GM19238 (cell line): ENCODE measurements around the gene TOB1.

Experiments
- DNase-seq: peaks from one replicate; pipeline ENCODE4 v3.0.0; 2011; ENCODE audit warnings: low spot score; ENCODE audit not compliant: insufficient read length

TOB1 gene, protein sequence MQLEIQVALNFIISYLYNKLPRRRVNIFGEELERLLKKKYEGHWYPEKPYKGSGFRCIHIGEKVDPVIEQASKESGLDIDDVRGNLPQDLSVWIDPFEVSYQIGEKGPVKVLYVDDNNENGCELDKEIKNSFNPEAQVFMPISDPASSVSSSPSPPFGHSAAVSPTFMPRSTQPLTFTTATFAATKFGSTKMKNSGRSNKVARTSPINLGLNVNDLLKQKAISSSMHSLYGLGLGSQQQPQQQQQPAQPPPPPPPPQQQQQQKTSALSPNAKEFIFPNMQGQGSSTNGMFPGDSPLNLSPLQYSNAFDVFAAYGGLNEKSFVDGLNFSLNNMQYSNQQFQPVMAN

DNA sequence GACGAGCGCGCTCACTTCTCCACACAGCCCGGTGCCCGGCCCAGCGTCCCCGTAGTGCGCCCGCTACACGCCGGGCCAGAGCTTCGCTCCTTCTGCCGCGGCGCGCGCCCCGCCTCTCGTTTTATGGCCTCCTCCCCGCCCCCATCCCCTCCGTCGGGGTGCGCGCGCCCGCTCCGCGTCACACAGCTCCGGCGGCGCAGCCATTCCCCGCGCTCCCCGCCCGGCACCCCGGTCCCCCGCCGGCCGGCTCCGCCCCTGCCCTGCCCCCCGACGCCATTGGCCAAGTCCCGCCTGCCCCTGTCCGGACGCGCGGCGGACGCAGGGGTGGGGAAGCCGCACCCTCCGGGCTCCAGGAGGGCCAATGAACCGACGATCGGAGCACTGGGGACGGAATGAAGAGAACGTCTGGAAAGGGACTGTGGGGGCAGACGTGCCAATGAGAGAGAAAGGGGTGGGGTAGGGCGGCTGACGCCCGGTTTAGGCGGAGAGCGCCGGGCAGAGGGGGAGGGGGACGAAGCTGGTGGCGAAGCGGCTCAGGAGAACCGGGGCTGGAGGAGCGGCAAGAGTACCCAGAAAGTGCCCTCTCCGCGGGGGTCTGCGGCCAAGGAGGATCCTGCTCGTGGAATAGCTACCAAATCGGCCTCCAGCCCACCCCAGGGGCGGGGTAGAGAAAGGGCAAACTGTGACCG is at the start of gene TOB1:
Gene TOB1, minus strand, starts transcription at position 94 of the 689 bp plus-strand sequence. CDS start 2,337 bp downstream, outside the sequence.
- peak; percentile 89 for DNase-seq

DNA sequence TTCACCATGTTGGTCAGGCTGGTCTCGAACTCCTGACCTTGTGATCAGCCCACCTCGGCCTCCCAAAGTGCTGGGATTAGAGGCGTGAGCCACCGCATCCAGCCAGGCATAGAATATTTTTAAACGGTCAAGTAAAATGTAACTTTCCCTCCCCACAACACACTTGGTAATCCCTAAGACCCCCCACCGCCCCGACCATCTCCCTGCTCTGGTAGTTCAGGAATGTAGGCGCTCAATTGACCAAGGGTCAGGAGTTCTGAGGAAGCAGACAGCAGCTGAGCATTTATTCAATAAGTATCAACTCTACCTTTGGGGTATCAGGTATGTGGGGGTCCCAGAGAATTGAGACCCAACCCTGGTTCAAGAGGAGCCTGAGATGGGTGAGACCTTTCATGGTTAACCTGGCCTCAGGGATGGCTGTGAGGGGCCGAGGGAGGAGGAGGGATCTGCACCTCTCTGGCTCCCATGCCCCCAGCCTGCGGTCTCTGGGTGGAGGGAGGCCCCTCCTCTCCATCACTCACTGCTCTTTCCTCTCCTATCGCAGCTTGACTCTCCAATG is 48.4 kb upstream of the TOB1 start:
- no peak for DNase-seq

DNA sequence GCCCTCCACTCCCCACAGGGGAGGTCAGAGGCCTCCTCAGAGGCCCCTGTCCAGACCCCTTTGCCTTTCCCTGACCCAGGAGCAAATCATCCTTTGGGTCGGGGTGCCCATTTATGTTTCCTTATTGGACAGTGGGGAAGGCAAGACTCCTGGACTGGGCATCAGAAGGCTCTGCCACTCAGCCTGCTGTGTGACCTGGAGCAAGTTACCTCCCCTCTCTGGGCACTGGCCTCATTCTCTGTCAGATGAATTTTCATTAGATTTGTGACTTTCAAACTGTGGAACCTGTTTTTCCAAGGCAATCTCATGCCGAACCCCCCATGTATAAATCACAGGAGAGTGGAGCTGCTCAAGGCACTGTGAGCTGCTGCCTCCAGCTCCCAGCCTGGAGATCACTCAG is 47.0 kb upstream of the TOB1 start:
- no peak for DNase-seq

DNA sequence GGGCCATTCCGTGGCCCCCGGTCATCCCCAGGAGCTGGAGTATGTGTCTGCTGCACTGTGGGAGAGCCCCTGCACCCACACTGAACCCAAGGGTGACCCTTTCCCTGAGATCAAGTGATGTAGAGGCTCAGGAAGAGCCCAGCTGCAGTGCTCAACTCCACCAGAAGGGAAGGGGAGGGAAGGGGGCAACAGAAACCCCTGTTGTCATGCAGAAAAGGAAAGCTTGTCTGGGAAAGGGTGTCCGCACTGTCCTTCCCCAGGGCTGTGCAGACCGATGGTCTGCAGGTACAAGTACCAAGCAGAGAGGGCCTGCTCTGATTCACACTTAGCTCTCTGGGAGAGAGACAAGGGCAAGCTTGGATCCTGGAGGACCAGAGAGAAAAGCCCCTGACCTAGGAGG is 45.7 kb upstream of the TOB1 start:
- DNase-seq, result no peak

DNA sequence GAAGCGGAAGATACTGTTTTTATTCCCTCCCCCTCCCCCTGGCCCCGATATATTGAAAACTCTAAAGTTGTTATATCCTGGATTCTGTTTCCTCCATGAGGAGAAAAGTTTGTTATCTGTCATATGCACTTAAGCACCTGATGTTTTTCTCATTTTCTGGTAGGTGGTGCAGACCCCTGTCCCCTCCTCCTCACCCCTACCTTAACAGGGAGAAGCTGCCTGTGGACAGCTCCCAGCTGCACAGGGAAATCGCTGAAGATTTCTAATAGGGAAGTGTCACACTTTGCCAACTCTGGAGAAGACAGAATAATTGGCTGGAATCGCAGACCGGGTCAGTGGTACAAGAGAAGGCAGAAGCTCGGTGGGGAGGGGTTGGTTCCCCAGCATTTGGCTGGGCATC is 45.3 kb upstream of the TOB1 start:
- no peak for DNase-seq

DNA sequence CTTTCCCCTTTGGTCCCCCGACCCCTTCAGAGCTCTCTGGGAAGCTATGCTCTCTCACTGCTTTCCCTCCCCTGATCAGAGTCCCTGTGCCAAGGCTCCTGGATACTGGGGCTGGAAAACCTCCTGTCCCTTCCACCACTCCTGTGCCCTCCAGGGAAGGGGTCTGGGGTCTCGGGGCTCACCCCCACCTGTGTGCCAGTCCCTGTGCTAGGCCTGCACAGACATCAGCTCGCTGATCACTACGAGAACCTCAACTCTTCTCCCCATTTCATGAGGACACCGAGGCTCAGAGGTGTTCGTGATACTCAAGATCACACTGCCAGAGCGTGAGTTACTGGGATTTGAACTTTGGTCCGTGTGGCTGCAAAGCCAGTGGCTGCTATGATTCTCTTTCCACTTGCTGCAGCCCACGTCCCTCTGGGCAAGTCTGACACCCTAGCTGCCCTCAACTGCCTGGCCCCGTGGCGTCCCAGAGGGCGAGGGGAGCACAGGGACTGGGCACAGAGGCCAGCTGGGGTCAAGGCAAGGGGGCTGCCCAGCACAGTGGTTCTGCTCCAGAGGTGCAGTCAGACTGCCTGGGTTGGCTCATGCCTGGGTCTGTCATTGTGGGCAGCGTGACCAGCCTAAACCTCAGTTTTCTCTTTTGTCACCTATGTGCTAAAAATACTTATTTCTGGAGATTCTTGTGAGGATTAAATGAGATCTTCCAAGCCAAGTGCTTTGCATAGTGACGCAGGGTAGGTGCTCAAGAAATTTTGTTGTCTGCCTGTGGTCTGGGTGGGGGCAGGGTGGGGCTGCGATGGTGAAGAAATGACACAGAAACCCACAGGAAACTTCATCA is 43.8 kb upstream of the TOB1 start:
- no peak for DNase-seq

DNA sequence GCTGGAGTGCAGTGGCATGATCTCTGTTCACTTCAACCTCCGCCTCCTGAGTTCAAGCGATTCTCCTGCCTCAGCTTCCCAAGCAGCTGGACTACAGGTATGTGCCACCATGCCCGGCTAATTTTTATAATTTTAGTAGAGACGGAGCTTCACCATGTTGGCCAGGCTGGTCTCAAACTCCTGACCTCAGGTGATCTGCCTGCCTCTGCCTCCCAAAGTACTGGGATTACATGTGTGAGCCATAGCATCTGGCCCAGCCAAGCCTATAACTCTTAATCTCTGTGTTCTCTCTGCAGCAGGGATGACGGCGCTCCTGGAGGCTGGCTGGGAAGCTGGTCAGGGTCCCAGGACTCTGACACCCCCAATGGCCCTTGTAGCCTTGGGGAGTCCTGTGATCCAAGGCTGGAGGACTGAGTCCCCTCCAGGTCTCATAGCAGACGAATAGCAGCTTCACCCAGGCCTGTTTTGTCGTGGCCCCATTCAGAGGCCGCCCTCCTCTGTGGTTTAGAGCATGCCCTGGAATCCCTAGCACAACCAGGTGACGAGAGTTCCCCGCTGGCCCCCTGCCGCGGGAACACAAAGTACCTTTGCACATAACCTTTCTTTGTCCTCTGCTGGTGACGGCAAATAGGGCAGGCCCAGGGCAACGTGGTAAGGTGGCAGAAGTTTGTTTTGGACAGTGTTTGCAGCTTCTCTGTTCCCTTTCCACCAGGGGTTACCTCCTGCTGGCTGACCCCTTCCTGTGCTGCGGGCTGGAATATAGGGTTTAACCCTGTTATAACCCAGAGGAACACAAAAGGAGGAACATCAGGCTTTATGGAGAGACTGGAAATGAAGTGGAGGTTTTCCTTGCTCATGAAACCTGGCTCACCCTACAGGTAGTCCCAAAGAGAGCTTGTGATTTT is 43.0 kb upstream of the TOB1 start:
- DNase-seq, result no peak

DNA sequence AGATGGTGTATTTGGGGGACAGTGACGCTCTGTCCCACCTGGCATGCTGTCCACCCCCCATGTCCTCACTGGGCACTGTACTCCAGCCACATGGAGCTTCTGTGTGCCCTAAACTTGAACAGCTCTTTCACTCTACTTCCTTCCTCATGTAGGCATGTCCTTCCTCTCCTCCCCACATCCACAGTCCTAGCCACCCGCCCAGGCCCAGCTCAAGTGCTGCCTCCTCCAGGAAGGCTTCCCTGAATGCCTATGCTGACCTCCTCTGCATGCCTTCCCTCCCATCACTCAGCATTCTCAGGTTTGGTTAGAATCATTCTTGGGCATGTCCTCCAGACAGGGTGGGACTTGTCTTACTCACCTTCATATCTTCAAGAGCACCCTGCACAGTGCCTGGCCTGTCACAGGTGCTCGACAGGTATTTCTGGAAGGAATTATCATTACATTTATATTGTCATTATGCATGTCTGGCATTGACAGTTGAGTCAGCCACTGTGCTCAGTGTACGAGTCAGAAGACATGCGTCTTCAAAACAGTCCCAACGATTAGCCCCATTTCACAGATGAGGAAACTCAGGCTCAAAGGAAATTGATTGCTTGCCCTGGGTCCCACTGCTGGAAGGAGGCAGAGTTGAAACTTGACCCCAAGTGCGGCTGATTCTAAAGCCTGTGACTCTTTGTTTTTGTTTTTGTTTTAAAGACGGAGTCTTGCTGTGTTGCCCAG is 42.1 kb upstream of the TOB1 start:
- DNase-seq, result no peak

DNA sequence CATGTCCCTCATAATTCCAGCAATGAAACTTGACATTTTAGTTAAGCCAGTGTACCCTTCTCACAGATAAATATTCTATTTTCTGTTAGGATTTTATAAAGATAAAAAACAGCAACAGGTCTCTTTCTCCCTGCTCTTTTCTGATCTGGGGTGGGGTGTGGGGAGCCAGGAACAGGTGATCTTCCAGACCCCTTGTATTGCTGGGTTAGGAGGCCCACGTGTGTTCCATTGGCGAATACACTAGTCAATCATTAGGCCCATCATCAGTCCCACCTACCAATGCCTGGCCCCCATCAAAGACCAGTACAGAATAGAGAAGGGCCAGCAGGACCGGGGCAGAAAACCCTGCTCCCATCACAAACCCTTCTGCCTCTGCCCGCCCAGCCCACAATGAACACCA is 40.3 kb upstream of the TOB1 start:
- no peak for DNase-seq

DNA sequence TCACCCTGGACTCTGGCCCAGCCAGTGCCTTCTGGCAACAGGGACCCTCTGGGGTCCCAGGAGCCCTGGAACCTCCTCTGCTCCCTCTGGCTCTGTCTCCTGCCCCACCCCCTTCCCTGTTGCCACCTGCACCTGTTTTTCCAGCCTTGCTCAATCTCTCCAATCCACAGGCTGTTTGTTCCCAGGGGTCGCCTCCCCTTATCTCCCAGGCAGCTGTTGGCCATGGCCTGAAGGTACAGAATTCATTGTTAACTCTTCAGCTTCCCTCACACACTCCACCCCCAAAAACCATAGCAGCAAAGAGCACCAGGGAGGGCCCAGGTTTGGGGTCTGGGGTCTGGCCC is 39.3 kb upstream of the TOB1 start:
- no peak for DNase-seq

DNA sequence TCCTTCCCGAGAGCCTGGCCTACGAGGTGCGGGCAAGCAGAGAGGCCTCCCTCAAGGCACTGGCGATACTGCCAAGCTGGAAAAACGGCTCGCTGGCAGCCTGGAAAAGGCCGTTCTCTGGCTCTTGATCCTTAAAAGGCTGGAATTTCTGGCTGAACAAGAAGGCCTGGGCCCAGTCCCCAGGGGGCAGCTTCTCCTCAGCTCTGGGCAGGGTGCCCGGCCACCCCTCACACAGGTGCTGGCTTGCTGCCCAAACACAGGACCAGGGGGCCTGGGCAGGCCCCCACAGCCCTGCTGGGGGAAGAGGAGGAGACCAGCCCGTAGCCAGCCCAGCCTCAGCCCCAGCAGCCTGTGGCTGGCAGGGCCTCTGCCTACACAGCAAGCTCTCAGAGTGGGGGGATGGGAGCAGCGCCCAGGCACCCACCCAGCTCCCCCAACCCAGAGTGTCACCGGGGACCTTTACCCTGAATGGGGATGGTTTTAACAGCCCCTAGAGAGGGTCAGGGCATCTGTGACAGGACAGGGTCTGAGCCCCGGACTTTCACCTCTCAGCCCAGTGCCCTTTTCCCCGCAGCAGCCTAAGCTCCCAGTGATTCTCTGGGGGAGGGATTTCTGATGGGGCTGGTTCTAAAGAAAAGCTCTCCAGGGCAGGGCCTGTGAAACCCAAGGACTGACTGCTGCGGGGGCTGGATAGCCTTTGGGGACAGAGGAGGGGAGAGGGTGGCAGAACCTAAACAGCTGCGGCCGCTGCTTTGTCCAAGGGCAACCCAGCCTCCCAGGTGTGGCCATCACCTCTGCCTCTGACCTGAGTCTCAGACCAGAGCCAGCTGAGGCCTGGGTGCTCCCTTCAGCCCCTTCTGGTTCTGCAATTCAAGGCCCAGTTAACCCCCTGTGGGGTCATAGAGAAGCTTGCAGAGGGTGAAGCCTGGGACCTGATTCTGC is 38.6 kb upstream of the TOB1 start:
- no peak for DNase-seq

DNA sequence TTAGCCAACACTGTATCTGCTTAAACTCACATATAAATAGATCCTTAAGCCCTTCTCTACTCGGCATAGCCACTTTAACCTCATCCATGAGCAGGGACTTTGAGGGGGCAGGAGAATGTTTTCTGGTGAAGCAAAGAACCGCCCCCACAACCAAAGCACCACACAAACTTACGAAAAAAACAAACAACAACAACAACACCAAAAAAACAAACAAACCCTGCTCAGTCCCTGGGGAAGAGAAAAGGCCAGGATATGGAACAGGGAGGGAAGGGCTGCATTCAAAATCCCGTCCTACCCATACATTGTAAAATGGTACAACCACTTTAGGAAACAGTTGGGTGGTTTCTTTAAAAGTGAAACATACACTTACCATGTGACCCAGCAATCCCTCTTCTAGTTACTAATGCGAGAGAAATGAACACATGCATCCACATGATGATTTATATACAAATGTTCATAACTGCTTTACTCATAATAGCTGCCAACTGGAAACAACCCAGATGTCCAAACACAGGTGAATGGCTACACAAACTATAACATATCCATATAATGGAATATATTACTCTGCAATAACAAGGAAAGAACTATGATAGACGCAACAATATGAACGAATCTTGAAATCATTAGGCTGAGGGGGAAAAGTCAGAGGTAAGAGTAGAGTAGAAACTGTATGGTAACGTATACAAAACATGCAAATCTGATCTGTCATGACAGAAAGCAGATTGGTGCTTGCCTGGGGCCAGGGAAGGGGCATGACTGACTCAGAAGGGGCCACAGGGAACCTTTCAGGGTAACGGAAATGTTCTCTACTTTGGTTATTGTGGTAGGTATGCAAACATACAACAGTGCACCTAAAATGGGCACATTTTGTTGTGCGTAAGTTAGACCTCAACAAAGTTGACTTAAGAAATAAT is 37.7 kb upstream of the TOB1 start:
- DNase-seq, result no peak

DNA sequence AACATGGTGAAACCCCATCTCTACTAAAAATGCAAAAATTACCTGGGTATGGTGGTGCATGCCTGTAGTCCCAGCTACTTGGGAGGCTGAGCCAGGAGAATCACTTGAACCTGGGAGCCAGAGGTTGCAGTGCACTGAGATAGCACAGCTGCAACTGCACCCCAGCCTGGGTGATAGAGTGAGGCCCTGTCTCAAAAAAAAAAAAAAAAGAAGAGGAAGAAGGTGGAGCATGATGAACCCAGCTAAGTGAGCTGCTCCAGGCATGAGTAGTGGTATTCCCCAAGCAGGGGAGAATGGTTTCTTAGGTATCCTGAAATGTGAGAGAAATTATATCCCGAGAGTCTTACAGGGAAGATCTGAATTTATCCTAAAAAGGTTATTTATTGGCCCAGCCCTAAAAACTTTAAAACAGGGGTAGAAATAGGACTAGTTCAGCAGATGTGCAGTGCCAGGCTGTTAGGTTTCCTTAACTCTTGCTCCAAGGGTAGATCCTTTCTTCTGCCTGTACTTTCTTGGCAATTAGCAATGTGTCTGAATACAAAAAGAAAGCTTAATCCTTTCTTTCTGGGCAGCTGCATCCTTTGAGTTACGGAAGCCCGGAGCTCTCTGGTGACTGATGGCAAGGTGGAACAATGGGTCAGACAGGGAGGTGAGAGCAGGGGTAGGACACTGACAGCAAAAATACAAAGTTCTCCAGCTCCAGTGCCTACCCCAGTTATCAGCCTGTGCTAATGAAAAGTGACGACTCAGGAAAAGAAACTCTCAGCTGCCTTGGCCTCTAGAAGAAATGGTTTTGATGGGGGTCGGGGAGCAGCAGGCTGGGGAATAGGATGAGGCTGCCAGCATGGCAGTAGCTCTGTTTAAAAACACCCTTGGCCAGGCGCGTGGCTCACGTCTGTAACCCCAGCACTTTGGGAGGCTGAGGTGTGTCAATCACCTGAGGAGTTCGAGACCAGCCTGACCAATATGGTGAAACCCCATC is 36.5 kb upstream of the TOB1 start:
- no peak for DNase-seq

DNA sequence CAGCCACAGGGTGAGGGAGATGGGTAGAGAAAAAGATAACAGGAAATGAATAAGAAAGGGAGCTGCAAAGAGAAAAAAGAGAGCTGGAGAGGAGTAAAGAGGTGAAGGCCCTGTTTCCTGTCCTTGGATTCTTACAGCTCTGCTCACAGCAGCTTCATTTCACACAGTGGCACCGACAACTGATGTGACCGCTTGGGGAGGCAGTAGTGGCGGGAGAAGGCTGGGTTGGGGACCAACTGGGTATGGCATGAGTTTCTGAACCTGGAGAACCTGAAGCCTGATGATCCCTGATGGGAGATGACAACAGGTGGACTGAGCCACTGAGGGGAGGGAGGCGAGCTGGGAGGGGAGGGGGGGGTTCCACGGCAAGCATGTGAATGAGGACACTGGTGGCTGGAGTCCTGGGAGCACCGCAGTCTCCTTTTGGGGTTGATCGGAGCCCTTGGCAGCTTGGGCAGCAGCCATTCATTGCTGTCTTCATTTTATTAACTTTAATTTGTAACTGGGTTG is 34.3 kb upstream of the TOB1 start:
- DNase-seq, result no peak

DNA sequence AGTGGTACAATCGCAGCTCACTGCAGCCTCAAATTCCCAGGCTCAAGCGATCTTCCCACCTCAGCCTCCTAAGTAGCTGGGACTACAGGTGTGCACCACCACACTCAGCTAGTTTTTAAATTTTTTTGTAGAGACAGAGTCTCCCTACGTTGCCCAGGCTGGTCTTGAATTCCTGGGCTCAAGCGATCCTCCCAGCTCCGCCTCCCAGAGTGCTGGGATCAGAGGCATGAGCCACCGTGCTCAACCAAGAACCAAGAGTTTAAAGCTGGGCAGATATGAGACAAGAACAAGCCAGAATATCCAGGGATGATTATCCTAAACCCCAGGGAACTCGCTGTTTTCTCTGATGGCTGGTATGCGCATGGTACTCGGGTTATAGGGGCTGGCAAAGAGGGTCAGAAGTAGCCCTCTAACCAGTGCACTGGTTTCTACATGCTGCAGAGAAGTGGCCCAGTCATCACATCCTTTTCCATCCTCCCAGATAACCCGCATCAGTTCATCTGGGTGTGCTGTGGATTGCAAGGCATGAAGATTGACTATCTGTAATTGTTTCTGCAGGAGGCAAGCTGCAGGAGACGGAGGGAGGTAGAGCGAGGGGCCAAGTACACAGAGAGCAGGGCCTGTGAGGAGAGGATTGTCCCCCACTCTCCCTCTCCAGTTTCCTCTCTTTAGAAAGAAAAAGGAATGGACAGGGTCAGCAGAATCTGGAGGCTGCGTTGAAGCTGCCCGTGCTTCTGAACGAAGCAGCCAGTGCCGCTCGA is 33.6 kb upstream of the TOB1 start:
- DNase-seq, result no peak

DNA sequence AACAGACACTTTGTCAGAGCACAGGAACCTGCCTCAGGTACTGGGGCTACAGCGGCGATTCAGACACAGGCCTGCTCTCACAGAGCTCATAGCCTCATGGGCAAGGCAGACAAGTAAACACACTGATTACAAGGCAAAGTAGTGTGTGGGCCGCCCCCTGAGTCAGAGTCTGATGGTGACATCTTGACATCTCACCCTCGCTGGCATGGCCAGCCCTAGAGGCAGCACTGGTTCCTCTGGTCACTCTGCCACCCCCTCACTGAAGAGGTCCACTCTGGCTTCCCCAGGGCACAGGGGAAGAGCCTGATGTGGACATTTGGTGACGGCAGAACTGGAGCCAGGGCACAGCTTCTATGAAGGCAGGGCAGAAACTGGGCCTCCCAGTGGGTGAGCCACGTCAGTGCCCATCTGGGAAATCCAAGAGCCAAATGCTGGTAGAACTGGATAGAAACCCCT is 32.9 kb upstream of the TOB1 start:
- DNase-seq, result no peak
